Measurements from ENCODE around the gene ANAPC15. TPM values are rescaled to one million over a fixed set of nuclear protein-coding genes. Genes with fewer than 3 reads are reported as not detected.

ANAPC15 gene
- total and polyA plus RNA-seq, 2 of the 13 experiments (the other 11 are each of a cell fraction or from before 2014, with no cell fraction given): 18.8 to 25.7 TPM

GRCh38 chr11:72103754-72104167 lies 8.7 kb downstream of the ANAPC15 start (continued):
- 0 out of 2 replicates have a peak, but pooled peaks have one; percentile 39 for TF ChIP-seq ZNF766 (CRISPR knock-in tag; IDR thresholded peaks at IDR 0.05; ENCODE audit: borderline replicate concordance)
- no peak for TF ChIP-seq EZH2 (conservative IDR thresholded peaks at IDR 0.05; ENCODE audit: low read depth, low read length)
- TF ChIP-seq ZNF577 (CRISPR knock-in tag; IDR thresholded peaks at IDR 0.05; ENCODE audit: borderline replicate concordance, low read depth): no peak
- TF ChIP-seq, protein P1, sequence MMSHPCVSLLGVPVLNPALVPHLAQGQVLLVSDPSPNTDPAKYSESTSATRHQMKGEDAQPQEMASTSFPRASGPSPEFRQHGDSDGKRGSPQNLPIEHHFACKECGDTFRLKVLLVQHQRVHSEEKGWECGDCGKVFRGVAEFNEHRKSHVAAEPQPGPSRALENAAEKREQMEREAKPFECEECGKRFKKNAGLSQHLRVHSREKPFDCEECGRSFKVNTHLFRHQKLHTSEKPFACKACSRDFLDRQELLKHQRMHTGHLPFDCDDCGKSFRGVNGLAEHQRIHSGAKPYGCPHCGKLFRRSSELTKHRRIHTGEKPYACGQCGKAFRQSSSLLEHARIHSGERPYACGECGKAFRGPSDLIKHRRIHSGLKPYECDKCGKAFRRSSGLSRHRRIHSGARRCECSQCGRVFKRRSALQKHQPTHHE (CRISPR knock-in tag; IDR thresholded peaks at IDR 0.05; ENCODE audit: borderline replicate concordance): no peak
- no peak for TF ChIP-seq ELF4 (CRISPR knock-in tag; IDR thresholded peaks at IDR 0.05; ENCODE audit: borderline replicate concordance)
- no peak for TF ChIP-seq ZNF501 (CRISPR knock-in tag; IDR thresholded peaks at IDR 0.05)
- no peak for TF ChIP-seq ARNT2 (CRISPR knock-in tag; IDR thresholded peaks at IDR 0.05; ENCODE audit: low read depth)
- TF ChIP-seq ZNF576 (CRISPR knock-in tag; IDR thresholded peaks at IDR 0.05): no peak
- no peak for TF ChIP-seq ZNF75D (CRISPR knock-in tag; IDR thresholded peaks at IDR 0.05; ENCODE audit: borderline replicate concordance)
- TF ChIP-seq PAF1 (CRISPR knock-in tag; IDR thresholded peaks at IDR 0.05): no peak
- TF ChIP-seq POGK (CRISPR knock-in tag; conservative IDR thresholded peaks at IDR 0.05): 0 out of 2 replicates have a peak, but pooled peaks have one; percentile 21
- no peak for TF ChIP-seq ZGPAT (CRISPR knock-in tag; IDR thresholded peaks at IDR 0.05)
- no peak for TF ChIP-seq NR3C1 (CRISPR knock-in tag; IDR thresholded peaks at IDR 0.05)
- TF ChIP-seq HDAC1 (CRISPR knock-in tag; IDR thresholded peaks at IDR 0.05): no peak
- TF ChIP-seq ZNF503 (CRISPR knock-in tag; IDR thresholded peaks at IDR 0.05): 0 out of 2 replicates have a peak, but pooled peaks have one; percentile 31
- TF ChIP-seq ZNF644 (CRISPR knock-in tag; IDR thresholded peaks at IDR 0.05; ENCODE audit: low read depth): no peak
- TF ChIP-seq MTA3 (CRISPR knock-in tag; IDR thresholded peaks at IDR 0.05): no peak
- TF ChIP-seq, protein P2, sequence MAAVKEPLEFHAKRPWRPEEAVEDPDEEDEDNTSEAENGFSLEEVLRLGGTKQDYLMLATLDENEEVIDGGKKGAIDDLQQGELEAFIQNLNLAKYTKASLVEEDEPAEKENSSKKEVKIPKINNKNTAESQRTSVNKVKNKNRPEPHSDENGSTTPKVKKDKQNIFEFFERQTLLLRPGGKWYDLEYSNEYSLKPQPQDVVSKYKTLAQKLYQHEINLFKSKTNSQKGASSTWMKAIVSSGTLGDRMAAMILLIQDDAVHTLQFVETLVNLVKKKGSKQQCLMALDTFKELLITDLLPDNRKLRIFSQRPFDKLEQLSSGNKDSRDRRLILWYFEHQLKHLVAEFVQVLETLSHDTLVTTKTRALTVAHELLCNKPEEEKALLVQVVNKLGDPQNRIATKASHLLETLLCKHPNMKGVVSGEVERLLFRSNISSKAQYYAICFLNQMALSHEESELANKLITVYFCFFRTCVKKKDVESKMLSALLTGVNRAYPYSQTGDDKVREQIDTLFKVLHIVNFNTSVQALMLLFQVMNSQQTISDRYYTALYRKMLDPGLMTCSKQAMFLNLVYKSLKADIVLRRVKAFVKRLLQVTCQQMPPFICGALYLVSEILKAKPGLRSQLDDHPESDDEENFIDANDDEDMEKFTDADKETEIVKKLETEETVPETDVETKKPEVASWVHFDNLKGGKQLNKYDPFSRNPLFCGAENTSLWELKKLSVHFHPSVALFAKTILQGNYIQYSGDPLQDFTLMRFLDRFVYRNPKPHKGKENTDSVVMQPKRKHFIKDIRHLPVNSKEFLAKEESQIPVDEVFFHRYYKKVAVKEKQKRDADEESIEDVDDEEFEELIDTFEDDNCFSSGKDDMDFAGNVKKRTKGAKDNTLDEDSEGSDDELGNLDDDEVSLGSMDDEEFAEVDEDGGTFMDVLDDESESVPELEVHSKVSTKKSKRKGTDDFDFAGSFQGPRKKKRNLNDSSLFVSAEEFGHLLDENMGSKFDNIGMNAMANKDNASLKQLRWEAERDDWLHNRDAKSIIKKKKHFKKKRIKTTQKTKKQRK (IDR thresholded peaks at IDR 0.05; ENCODE audit: low read length): no peak
- no peak for TF ChIP-seq RARG (CRISPR knock-in tag; IDR thresholded peaks at IDR 0.05; ENCODE audit: low read depth)
- no peak for TF ChIP-seq ZNF672 (CRISPR knock-in tag; IDR thresholded peaks at IDR 0.05)
- no peak for TF ChIP-seq SUZ12 (IDR thresholded peaks at IDR 0.05; ENCODE audit: low read depth, low read length)
